ENCODE results near the gene KDM4B. TPM values are rescaled to one million over a fixed set of nuclear protein-coding genes. Genes with fewer than 3 reads are reported as not detected.
A peak's percentile ranks its signal among the peaks of the same experiment; 100 is the strongest.

Gene KDM4B
- total and polyA plus RNA-seq, 2 donors (not counting 1 experiment from before 2014, with no cell fraction given) = 75.5 to 205 TPM

DNA sequence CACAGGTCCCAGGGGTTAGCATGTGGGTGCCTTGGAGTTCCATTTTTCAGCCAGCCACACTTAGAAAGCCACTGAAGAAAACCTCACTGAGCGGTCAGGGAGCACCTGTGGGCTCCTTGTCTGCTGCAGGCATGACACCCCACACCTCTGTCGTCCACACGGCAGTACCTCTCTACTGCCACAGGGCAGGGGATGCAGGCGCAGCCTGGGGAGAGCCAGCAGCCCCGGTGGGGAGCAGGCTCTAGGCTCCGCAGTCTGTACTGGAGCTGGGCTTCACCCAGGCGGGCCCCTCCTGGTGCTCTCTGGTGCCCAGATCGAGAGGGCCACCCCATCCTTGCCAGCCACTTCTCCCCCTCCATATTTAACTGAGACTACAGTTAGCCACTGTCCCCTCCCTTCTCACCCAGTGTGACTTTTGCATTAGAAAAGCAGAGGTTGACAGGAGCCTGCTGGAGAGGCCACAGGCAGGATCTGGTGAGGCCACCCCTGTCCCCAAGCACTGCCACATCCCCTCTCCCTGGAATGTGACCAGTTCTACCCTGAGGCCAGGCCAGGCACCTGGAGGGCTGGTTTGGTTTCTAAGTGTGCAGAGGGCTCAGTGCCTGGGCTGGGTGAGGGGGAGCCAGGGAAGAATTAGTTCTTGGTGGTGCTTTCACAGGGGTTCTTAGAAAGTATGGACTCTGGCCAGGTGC, 104.4 kb downstream of the KDM4B start:
- H3K9ac ChIP-seq (ENCODE audit: low read length) = no peak overlapping the region
- peak overlapping the region; percentile 78 for H3K27ac Mint-ChIP-seq
- no peaks in the 10 kb centered on the region for H3K9me3 ChIP-seq (ENCODE audit: control extremely low read depth in 1 of 3, control insufficient read depth in 2 of 3, insufficient read depth in 1 of 3, low read length in 2 of 3)
- H3K36me3 ChIP-seq (replicated peaks in 1 of 2; ENCODE audit: control extremely low read depth in 1 of 2, control insufficient read depth in 1 of 2, extremely low read depth in 1 of 2, insufficient read depth in 2 of 2, low read length in 1 of 2) = peaks cover 0 to 11% of the 10 kb centered on the region in 2 experiments
- no peak for ATAC-seq (ENCODE audit: low read depth)
- H3K79me2 ChIP-seq (ENCODE audit: control insufficient read depth, insufficient read depth, low read length) = peaks cover 3% of the 10 kb centered on the region
- H3K27ac ChIP-seq (ENCODE audit: low read length in 2 of 2) = no peak overlapping the region
- no peaks in the 10 kb centered on the region for H3K9me3 Mint-ChIP-seq (ENCODE audit: insufficient read depth)
- H3K4me1 ChIP-seq (ENCODE audit: control insufficient read depth in 2 of 2, insufficient read depth in 2 of 2, low read length in 2 of 2) = peaks cover 24 to 67% of the 10 kb centered on the region in 2 donors
- DNase-seq = no peak
- WGBS (ENCODE audit: insufficient coverage) = 93% methylated on average over 7 of the region's 8 CpGs
- no peak overlapping the region for H2AFZ ChIP-seq (ENCODE audit: insufficient read depth, low read depth, low read length, poor library complexity, severe bottlenecking)
- no peaks in the 10 kb centered on the region for H3K27me3 ChIP-seq (replicated peaks in 1 of 4; ENCODE audit: control extremely low read depth in 1 of 4, control insufficient read depth in 3 of 4, insufficient read depth in 4 of 4, low read length in 3 of 4)
- POLR2A ChIA-PET = interaction anchor here (0.6 to 1.4 kb wide), 2 partner anchors 55 to 73 kb away, joined by 3 to 6 read pairs; no protein-coding TSS in a partner anchor
- H3K4me2 ChIP-seq (replicated peaks; ENCODE audit: low read depth, low read length, poor library complexity, severe bottlenecking) = peak overlapping the region; percentile 61
- H3K27me3 Mint-ChIP-seq = no peaks in the 10 kb centered on the region
- peaks cover 4% of the 10 kb centered on the region for H4K20me1 ChIP-seq (ENCODE audit: control insufficient read depth, insufficient read depth, low read length, poor library complexity, severe bottlenecking)
- H3K4me3 ChIP-seq (ENCODE audit: control extremely low read depth in 1 of 5, extremely low read depth in 1 of 5, insufficient read depth in 1 of 5, low read depth in 2 of 5, low read length in 4 of 5) = no peak overlapping the region
- CTCF ChIA-PET = interaction anchor here (0.8 to 1.9 kb wide), 3 partner anchors 25 to 81 kb away, joined by 3 to 9 read pairs (median 6); no protein-coding TSS in a partner anchor
- peak overlapping the region; percentile 44 for H3K4me3 Mint-ChIP-seq
- no peak for TF ChIP-seq EZH2 (IDR thresholded peaks at IDR 0.05; ENCODE audit: borderline replicate concordance, insufficient read depth, low read depth, low read length, poor library complexity, severe bottlenecking)
- TF ChIP-seq, protein P1, sequence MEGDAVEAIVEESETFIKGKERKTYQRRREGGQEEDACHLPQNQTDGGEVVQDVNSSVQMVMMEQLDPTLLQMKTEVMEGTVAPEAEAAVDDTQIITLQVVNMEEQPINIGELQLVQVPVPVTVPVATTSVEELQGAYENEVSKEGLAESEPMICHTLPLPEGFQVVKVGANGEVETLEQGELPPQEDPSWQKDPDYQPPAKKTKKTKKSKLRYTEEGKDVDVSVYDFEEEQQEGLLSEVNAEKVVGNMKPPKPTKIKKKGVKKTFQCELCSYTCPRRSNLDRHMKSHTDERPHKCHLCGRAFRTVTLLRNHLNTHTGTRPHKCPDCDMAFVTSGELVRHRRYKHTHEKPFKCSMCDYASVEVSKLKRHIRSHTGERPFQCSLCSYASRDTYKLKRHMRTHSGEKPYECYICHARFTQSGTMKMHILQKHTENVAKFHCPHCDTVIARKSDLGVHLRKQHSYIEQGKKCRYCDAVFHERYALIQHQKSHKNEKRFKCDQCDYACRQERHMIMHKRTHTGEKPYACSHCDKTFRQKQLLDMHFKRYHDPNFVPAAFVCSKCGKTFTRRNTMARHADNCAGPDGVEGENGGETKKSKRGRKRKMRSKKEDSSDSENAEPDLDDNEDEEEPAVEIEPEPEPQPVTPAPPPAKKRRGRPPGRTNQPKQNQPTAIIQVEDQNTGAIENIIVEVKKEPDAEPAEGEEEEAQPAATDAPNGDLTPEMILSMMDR (IDR thresholded peaks at IDR 0.05) = no peak
- intact Hi-C loops (cut with micrococcal nuclease) = no loop called here
- H3K4me1 Mint-ChIP-seq = peaks cover 38% of the 10 kb centered on the region

DNA sequence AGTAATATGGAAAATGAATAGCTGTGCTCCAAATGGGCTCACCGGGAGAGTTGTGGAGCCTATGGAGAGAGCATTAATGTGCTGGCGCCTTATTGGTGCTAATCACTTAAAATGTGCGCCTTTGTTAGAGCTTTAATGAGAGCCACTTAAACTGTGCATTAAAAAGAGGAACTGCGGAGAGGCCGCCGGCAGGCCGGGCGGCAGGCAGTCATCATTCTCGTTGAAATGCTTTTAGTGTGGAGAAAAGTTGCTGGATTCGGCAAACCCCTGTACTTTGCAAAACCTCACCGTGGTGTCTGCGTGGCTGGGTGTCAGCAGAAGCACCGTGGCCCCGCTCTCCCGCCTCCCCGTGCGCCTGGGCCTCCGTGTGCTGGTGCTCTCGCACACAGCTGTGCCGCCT, 105.5 kb downstream of the KDM4B start:
- Histone ChIP-seq H3K27ac (ENCODE audit: low read length in 2 of 2) (peak overlapping the region; percentile 36 to 46), H3K4me3 (ENCODE audit: control extremely low read depth in 1 of 5, extremely low read depth in 1 of 5, insufficient read depth in 1 of 5, low read depth in 2 of 5, low read length in 4 of 5) (peak overlapping the region in 1 of 5 experiments; percentile 9), H4K20me1 (ENCODE audit: control insufficient read depth, insufficient read depth, low read length, poor library complexity, severe bottlenecking) (peaks cover 4% of the 10 kb centered on the region), H3K27me3 (replicated peaks in 1 of 4; ENCODE audit: control extremely low read depth in 1 of 4, control insufficient read depth in 3 of 4, insufficient read depth in 4 of 4, low read length in 3 of 4) (no peaks in the 10 kb centered on the region), H3K4me1 (ENCODE audit: control insufficient read depth in 2 of 2, insufficient read depth in 2 of 2, low read length in 2 of 2) (peaks cover 24 to 67% of the 10 kb centered on the region in 2 donors), H3K4me2 (replicated peaks; ENCODE audit: low read depth, low read length, poor library complexity, severe bottlenecking) (peak overlapping the region; percentile 61), H3K9ac (ENCODE audit: low read length) (peak overlapping the region; percentile 33), H3K79me2 (ENCODE audit: control insufficient read depth, insufficient read depth, low read length) (peaks cover 3% of the 10 kb centered on the region), H2AFZ (ENCODE audit: insufficient read depth, low read depth, low read length, poor library complexity, severe bottlenecking) (peak overlapping the region; percentile 44), H3K36me3 (replicated peaks in 1 of 2; ENCODE audit: control extremely low read depth in 1 of 2, control insufficient read depth in 1 of 2, extremely low read depth in 1 of 2, insufficient read depth in 2 of 2, low read length in 1 of 2) (peaks cover 0 to 19% of the 10 kb centered on the region in 2 experiments), H3K9me3 (ENCODE audit: control extremely low read depth in 1 of 3, control insufficient read depth in 2 of 3, insufficient read depth in 1 of 3, low read length in 2 of 3) (no peaks in the 10 kb centered on the region)
- Mint-ChIP-seq H3K4me3 (peak overlapping the region; percentile 63), H3K4me1 (peaks cover 38% of the 10 kb centered on the region), H3K27ac (peak overlapping the region; percentile 78), H3K9me3 (ENCODE audit: insufficient read depth) (no peaks in the 10 kb centered on the region), H3K27me3 (no peaks in the 10 kb centered on the region)
- CTCF ChIA-PET = interaction anchor here (0.6 to 1.9 kb wide), 5 partner anchors 26 to 236 kb away, joined by 3 to 9 read pairs (median 3); no protein-coding TSS in a partner anchor
- intact Hi-C loops (cut with micrococcal nuclease) = loop anchor here (1.0 kb wide), 1 partner anchor 53 kb away; no protein-coding TSS in a partner anchor
- POLR2A ChIA-PET = interaction anchor here (1.0 to 1.4 kb wide), 2 partner anchors 54 to 57 kb away, joined by 5 to 6 read pairs; no protein-coding TSS in a partner anchor
- WGBS (ENCODE audit: insufficient coverage) = 23% methylated on average over 16 of the region's 20 CpGs
- DNase-seq (peak; percentile 64), ATAC-seq (ENCODE audit: low read depth) (peak; percentile 53)
- TF ChIP-seq EZH2 (IDR thresholded peaks at IDR 0.05; ENCODE audit: borderline replicate concordance, insufficient read depth, low read depth, low read length, poor library complexity, severe bottlenecking) = no peak
- TF ChIP-seq, protein P1 (IDR thresholded peaks at IDR 0.05) = no peak

Measured in B cell (primary cell).